Measurements from ENCODE around the gene CNTN3.

- TF ChIP-seq CTCF (conservative IDR thresholded peaks at IDR 0.05) (no peak), ZFX (IDR thresholded peaks at IDR 0.05) (no peak)
These were observed 47.2 kb upstream of the CNTN3 start for GRCh38 chr3:74661672-74662071.

Data from C4-2B (cell line).